GM10847 (cell line): ENCODE data around the gene TP53I13.
A peak's percentile ranks its signal among the peaks of the same experiment; 100 is the strongest.

Source experiments
- POLR2A ChIP-seq: IDR thresholded peaks from 2 replicates; pipeline ENCODE4 v1.6.1; 2011; ENCODE audit not compliant: insufficient read length; ENCODE audit errors: extremely low read depth

The TP53I13 gene

GRCh38 chr17:29583324-29584248, 15.1 kb downstream of the TP53I13 start:
- no peak for TF ChIP-seq POLR2A

DNA sequence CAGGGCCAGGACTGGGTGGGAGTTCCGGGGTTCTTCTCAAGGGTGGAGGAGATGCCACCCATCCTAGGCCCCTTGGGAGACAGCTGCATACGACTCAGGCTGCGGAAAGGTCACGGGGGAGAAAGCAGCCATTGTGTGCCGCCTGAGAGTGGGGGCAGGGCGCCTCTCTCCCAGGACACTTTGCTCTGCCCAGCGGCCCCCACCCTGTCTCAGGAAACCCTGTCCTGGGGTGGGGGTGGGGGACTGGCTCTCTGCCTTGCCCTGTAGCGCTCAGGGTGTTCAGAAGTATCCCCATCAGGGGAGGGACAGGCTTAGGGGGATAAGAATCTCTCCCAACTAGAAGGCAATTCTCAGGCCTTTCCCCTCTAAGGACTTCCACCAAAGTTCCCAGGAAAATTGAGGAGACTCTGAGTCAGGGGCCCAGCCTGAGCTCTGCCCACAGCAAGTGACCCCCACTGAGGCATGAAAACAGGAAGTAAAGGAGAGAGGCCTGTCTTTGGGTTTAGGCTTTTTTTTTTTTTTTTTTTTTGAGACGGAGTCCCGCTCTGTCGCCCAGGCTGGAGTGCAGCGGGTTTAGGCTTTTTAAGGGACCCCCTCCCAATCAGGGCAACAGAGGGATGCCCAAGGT, 16.1 kb downstream of the TP53I13 start:
- TF ChIP-seq POLR2A: no peak

GRCh38 chr17:29585080-29585751, 16.7 kb downstream of the TP53I13 start:
- no peak for TF ChIP-seq POLR2A

GRCh38 chr17:29586676-29587469, 18.4 kb downstream of the TP53I13 start:
- no peak for TF ChIP-seq POLR2A

DNA sequence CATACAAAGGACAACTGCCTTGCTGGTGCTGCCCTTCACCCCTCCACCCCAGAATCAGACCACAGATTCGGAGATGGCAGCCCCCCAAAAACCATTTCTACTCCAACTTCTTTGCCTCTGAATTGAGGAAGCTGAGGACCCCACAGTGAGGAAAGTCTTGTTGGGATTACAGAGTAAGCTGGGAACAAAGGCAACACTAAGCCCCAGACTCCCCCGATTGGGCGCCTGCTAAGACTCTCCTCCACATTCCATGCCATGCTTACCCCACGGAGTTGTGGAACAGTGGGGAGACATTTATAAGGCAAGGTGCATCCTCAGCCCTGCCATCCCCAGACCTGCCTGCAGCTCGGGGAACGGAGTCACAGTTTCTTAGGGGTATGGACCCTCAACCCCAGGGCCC, 19.1 kb downstream of the TP53I13 start:
- TF ChIP-seq POLR2A: no peak

- no peak for TF ChIP-seq POLR2A
These were observed 19.6 kb downstream of the TP53I13 start for GRCh38 chr17:29588017-29588561.

DNA sequence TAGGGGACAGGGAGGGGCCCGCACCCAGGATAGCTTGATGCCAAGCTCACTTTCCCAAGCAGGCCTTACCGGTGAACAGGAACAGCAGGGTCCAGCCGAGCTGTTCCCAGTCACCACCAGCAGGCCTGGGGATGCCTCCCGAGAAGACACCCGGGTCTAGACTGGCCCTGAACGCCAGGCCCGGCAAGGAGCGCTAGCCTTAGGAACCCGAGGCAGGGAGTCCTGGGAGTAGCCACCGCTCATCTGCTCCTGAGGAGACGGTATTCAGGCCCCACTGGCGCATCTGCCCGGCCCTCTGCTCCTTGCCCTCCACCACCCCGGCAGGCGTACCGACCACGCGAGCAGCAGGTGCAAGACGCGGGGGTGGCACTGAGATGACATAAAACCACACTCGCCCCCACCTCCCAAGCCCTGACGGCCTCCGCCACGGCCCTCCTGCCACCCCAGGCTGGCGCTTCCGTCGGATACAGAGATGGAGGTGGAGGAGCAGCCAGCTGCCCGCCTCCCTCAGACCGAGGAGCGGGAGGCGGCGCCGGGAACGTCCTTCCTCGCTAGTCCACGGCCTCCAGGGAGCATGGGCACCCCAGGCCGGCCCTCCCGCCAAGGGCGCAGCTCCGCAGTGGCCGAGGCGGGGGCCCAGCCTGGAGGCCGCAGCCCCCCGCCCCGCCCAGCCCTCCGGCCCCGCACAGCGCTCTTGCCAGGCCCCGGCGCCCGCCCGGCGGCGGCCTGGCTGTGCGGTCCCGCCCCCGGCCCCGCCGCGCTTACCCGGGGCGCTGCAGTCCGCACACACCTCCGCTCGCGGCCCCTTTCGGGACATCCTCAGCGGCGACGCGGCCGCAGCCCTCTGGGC, 20.3 kb downstream of the TP53I13 start:
- TF ChIP-seq POLR2A: no peak

- TF ChIP-seq POLR2A: peak; percentile 53
These were observed 21.3 kb downstream of the TP53I13 start, which contains the start of gene GIT1 for GRCh38 chr17:29589524-29590410. GIT1 (minus strand) TSS chr17:29589648; CDS start chr17:29589378, 270 bp downstream.

DNA sequence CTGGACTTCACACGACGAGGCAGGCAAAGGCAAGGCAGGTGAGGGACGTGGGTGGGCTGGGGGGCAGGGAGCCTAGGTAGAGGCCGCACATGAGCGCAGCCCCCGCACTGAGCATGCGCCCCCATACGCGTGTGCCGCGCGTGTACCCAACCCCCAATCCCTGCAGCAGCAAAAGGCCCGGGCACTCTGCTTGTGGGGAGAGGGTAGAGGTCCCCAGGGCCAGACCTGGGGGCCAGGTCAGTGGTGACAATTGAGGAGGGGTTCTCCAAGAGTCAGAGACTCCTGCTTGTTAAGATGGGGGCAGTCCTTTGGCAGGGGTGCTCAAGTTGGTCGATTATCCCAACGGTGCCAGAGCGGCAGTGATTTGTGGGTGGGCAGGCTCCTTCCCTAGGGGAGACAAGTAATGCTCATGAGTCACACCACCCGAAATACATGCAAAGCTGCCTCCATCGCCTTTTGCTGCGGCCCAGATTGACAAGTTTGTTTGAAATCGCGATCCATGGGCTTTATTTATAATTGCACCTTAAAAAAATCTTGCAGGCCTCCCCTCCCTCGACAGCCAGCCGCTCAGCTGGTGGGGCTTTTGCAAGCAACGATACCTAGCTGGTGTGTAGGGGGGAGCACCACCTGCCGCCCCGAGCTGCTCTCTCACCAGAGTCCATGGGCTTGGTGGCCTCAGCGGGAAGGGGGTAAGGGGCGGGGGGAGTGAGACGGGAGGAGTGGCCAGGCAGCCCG, 22.1 kb downstream of the TP53I13 start:
- no peak for TF ChIP-seq POLR2A

DNA sequence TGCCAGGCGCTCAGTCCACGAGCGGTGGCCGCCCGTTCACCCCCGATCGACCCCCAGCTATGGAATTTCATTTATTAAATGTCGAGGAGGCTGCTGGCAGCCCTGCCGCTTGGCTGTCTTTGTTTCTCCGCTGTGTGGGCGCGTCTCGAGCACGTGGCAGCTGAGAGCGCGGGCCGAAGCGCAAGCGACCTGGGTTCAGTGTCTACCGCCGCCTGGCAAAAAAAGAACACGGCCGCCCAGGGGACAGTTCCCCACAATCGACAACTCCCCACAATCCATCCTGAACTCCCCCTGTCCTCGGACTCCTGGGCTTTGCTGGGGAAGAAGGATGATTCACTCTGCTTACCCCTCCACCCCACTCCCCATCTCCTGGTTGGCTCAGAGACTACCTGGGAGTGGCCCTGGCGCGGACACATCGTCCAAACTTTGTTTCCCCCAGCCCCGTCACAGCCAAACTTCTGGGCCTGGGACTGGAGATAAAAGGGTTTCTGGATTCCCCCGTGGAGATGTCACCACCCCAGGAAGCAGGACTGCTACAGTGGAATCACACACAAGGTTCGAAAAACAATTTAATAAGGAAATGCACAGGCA, 22.7 kb downstream of the TP53I13 start:
- no peak for TF ChIP-seq POLR2A

DNA sequence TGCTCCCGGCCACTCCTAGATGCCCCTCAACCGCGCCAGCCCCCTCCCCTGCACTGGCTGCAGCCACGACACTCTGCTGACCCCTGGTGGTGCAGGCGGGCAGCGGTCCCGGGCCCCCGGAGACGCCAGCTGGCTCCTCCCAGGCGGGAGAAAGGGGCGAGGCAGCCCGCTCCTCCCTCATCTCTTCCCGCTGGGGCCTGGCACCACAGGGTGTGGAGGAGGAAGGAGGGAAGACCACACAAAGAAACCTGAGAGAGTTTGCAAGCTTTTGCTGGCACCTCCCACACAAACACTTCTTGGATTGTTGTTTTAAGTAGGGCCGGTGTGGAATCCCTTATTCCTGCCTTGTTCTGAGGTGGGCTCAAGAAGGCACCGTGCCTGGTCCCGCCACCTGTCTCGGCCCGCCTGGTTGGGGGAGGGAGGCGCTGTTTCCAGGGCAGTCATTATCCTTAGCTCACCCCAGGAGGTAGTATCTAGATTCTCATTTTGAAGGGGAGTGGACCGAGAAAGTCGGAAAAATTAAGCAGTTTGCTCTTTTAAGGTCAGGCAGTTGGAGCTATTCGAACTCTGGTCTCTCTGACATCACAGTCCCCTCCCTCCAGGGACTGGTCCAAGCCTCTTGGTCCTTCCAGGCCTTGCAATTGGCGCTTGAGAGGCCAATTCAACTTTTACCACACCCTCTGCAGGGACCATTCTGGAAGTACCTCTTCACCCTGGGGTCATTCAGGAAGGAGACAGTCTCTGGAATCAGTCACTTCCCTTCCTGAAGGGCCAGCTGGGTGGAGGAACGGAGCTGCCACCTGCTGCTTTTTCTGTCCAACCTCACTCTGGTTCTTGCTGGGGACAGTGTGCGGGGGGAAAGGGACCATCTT, 23.5 kb downstream of the TP53I13 start:
- TF ChIP-seq POLR2A: no peak
